ENCODE measurements around the gene ETDB. TPM values are rescaled to one million over a fixed set of nuclear protein-coding genes. Genes with fewer than 3 reads are reported as not detected.
"Not testable (repeated sequence)": the region's sequence is repeated elsewhere in the genome, so short reads cannot be mapped to it uniquely, and the experiment has no call there.

Gene ETDB
- polyA plus RNA-seq (2013, experiment 1 of 2) = not detected
- polyA plus RNA-seq (2013, experiment 2 of 2) = 0.06 TPM

GRCh38 chrX:135120056-135120576, at the start of gene ETDB:
ETDB (minus strand) TSS chrX:135120526; CDS start chrX:135119261, 1,265 bp downstream.
- H2AFZ ChIP-seq (ENCODE audit: low read length); H4K8ac ChIP-seq (ENCODE audit: low read depth, low read length); H3K14ac ChIP-seq (ENCODE audit: low read length); H3K4me1 ChIP-seq (ENCODE audit: control insufficient read depth in 2 of 2, insufficient read depth in 1 of 2, low read depth in 1 of 2, low read length in 2 of 2); H3K9me3 ChIP-seq (replicated peaks in 1 of 2; ENCODE audit: control insufficient read depth in 2 of 2, insufficient read depth in 1 of 2, low read depth in 1 of 2, low read length in 2 of 2); H3K79me1 ChIP-seq (ENCODE audit: low read depth, low read length); H2BK120ac ChIP-seq (ENCODE audit: low read depth, low read length); H3K36me3 ChIP-seq (replicated peaks in 1 of 2; ENCODE audit: control insufficient read depth in 2 of 2, insufficient read depth in 2 of 2, low read length in 2 of 2); H3K4ac ChIP-seq (ENCODE audit: low read length); H2BK15ac ChIP-seq (ENCODE audit: low read length); DNase-seq (ENCODE audit: low spot score); H3K23ac ChIP-seq (ENCODE audit: low read depth, low read length, poor library complexity); H2AK5ac ChIP-seq (ENCODE audit: low read depth, low read length); H3K27me3 ChIP-seq (ENCODE audit: control insufficient read depth in 3 of 3, insufficient read depth in 3 of 3, low read depth in 1 of 3, low read length in 3 of 3); H2BK12ac ChIP-seq (ENCODE audit: low read length); H3K9ac ChIP-seq (ENCODE audit: low read depth, low read length, poor library complexity); H4K91ac ChIP-seq (ENCODE audit: low read depth, low read length, poor library complexity); H3K18ac ChIP-seq (ENCODE audit: low read length); H2BK5ac ChIP-seq (ENCODE audit: low read length); H3K4me3 ChIP-seq (ENCODE audit: low read length in 2 of 2); H3K27ac ChIP-seq (replicated peaks; ENCODE audit: low read length); H3K4me2 ChIP-seq (ENCODE audit: insufficient read depth, low read length, poor library complexity, severe bottlenecking): not testable (repeated sequence)
- no CpG with 5 or more reads among the region's 1 CpG for WGBS, 2 donors (ENCODE audit: extremely low coverage in 2 of 2, insufficient read length in 2 of 2, insufficient replicate concordance in 1 of 2)

GRCh38 chrX:135169534-135169933, 49.2 kb upstream of the ETDB start:
- not testable (repeated sequence) for H3K79me1 ChIP-seq (ENCODE audit: low read depth, low read length); H2BK15ac ChIP-seq (ENCODE audit: low read length); H2BK12ac ChIP-seq (ENCODE audit: low read length); H4K91ac ChIP-seq (ENCODE audit: low read depth, low read length, poor library complexity); H2AK5ac ChIP-seq (ENCODE audit: low read depth, low read length); H3K9ac ChIP-seq (ENCODE audit: low read depth, low read length, poor library complexity); H2AFZ ChIP-seq (ENCODE audit: low read length); H3K27ac ChIP-seq (replicated peaks; ENCODE audit: low read length); H3K4ac ChIP-seq (ENCODE audit: low read length); H3K18ac ChIP-seq (ENCODE audit: low read length); H3K27me3 ChIP-seq (ENCODE audit: control insufficient read depth in 3 of 3, insufficient read depth in 3 of 3, low read depth in 1 of 3, low read length in 3 of 3); DNase-seq (ENCODE audit: low spot score); H4K8ac ChIP-seq (ENCODE audit: low read depth, low read length); H2BK5ac ChIP-seq (ENCODE audit: low read length); H3K4me3 ChIP-seq (ENCODE audit: low read length in 2 of 2); H2BK120ac ChIP-seq (ENCODE audit: low read depth, low read length); H3K9me3 ChIP-seq (replicated peaks in 1 of 2; ENCODE audit: control insufficient read depth in 2 of 2, insufficient read depth in 1 of 2, low read depth in 1 of 2, low read length in 2 of 2); H3K36me3 ChIP-seq (replicated peaks in 1 of 2; ENCODE audit: control insufficient read depth in 2 of 2, insufficient read depth in 2 of 2, low read length in 2 of 2); H3K4me1 ChIP-seq (ENCODE audit: control insufficient read depth in 2 of 2, insufficient read depth in 1 of 2, low read depth in 1 of 2, low read length in 2 of 2); H3K4me2 ChIP-seq (ENCODE audit: insufficient read depth, low read length, poor library complexity, severe bottlenecking); H3K23ac ChIP-seq (ENCODE audit: low read depth, low read length, poor library complexity); H3K14ac ChIP-seq (ENCODE audit: low read length)
- WGBS, 2 donors (ENCODE audit: extremely low coverage in 2 of 2, insufficient read length in 2 of 2, insufficient replicate concordance in 1 of 2) = no CpG with 5 or more reads among the region's 3 CpGs

GRCh38 chrX:135168486-135168885, 48.2 kb upstream of the ETDB start:
- H3K18ac ChIP-seq (ENCODE audit: low read length) = no peak overlapping the region
- no peak overlapping the region for H4K91ac ChIP-seq (ENCODE audit: low read depth, low read length, poor library complexity)
- H3K14ac ChIP-seq (ENCODE audit: low read length) = no peak overlapping the region
- no peak overlapping the region for H3K4me2 ChIP-seq (ENCODE audit: insufficient read depth, low read length, poor library complexity, severe bottlenecking)
- no peak overlapping the region for H2AK5ac ChIP-seq (ENCODE audit: low read depth, low read length)
- no peak overlapping the region for H3K4me3 ChIP-seq (ENCODE audit: low read length in 2 of 2)
- H3K9ac ChIP-seq (ENCODE audit: low read depth, low read length, poor library complexity) = no peak overlapping the region
- no peak overlapping the region for H2BK15ac ChIP-seq (ENCODE audit: low read length)
- H3K4me1 ChIP-seq (ENCODE audit: control insufficient read depth in 2 of 2, insufficient read depth in 1 of 2, low read depth in 1 of 2, low read length in 2 of 2) = no peaks in the 10 kb centered on the region
- no peak overlapping the region for H3K23ac ChIP-seq (ENCODE audit: low read depth, low read length, poor library complexity)
- H4K8ac ChIP-seq (ENCODE audit: low read depth, low read length) = no peak overlapping the region
- no peak for DNase-seq (ENCODE audit: low spot score)
- no peaks in the 10 kb centered on the region for H3K36me3 ChIP-seq (replicated peaks in 1 of 2; ENCODE audit: control insufficient read depth in 2 of 2, insufficient read depth in 2 of 2, low read length in 2 of 2)
- H3K79me1 ChIP-seq (ENCODE audit: low read depth, low read length) = no peaks in the 10 kb centered on the region
- H2BK5ac ChIP-seq (ENCODE audit: low read length) = no peak overlapping the region
- peaks cover 0 to 12% (median 0%) of the 10 kb centered on the region in 3 experiments for H3K27me3 ChIP-seq (ENCODE audit: control insufficient read depth in 3 of 3, insufficient read depth in 3 of 3, low read depth in 1 of 3, low read length in 3 of 3)
- H3K9me3 ChIP-seq (replicated peaks in 1 of 2; ENCODE audit: control insufficient read depth in 2 of 2, insufficient read depth in 1 of 2, low read depth in 1 of 2, low read length in 2 of 2) = no peaks in the 10 kb centered on the region
- no peak overlapping the region for H3K27ac ChIP-seq (replicated peaks; ENCODE audit: low read length)
- H2BK12ac ChIP-seq (ENCODE audit: low read length) = no peak overlapping the region
- no peak overlapping the region for H2AFZ ChIP-seq (ENCODE audit: low read length)
- H3K4ac ChIP-seq (ENCODE audit: low read length) = no peak overlapping the region
- WGBS, 2 donors (ENCODE audit: extremely low coverage in 2 of 2, insufficient read length in 2 of 2, insufficient replicate concordance in 1 of 2) = no CpG with 5 or more reads among the region's 3 CpGs
- no peak overlapping the region for H2BK120ac ChIP-seq (ENCODE audit: low read depth, low read length)

- not testable (repeated sequence) for H3K4ac ChIP-seq (ENCODE audit: low read length); H3K9me3 ChIP-seq (replicated peaks in 1 of 2; ENCODE audit: control insufficient read depth in 2 of 2, insufficient read depth in 1 of 2, low read depth in 1 of 2, low read length in 2 of 2); H3K4me1 ChIP-seq (ENCODE audit: control insufficient read depth in 2 of 2, insufficient read depth in 1 of 2, low read depth in 1 of 2, low read length in 2 of 2); H2BK15ac ChIP-seq (ENCODE audit: low read length); H2BK120ac ChIP-seq (ENCODE audit: low read depth, low read length); H4K91ac ChIP-seq (ENCODE audit: low read depth, low read length, poor library complexity); H3K27me3 ChIP-seq (ENCODE audit: control insufficient read depth in 3 of 3, insufficient read depth in 3 of 3, low read depth in 1 of 3, low read length in 3 of 3); H3K79me1 ChIP-seq (ENCODE audit: low read depth, low read length); H3K9ac ChIP-seq (ENCODE audit: low read depth, low read length, poor library complexity); H2BK12ac ChIP-seq (ENCODE audit: low read length); H3K27ac ChIP-seq (replicated peaks; ENCODE audit: low read length); H2AFZ ChIP-seq (ENCODE audit: low read length); H3K4me2 ChIP-seq (ENCODE audit: insufficient read depth, low read length, poor library complexity, severe bottlenecking); H3K4me3 ChIP-seq (ENCODE audit: low read length in 2 of 2); DNase-seq (ENCODE audit: low spot score); H3K36me3 ChIP-seq (replicated peaks in 1 of 2; ENCODE audit: control insufficient read depth in 2 of 2, insufficient read depth in 2 of 2, low read length in 2 of 2); H2AK5ac ChIP-seq (ENCODE audit: low read depth, low read length); H4K8ac ChIP-seq (ENCODE audit: low read depth, low read length); H3K14ac ChIP-seq (ENCODE audit: low read length); H3K18ac ChIP-seq (ENCODE audit: low read length); H2BK5ac ChIP-seq (ENCODE audit: low read length); H3K23ac ChIP-seq (ENCODE audit: low read depth, low read length, poor library complexity)
- no CpG with 5 or more reads among the region's 3 CpGs for WGBS, 2 donors (ENCODE audit: extremely low coverage in 2 of 2, insufficient read length in 2 of 2, insufficient replicate concordance in 1 of 2)
Observed at GRCh38 chrX:135154688-135155087, 34.4 kb upstream of the ETDB start.

Data from neuronal stem cell (in vitro differentiated cells).